ENCODE data around the gene TMEM132C.

GRCh38 chr12:128402486-128403243 lies 135.7 kb downstream of the TMEM132C start:
- TF ChIP-seq, protein P1, sequence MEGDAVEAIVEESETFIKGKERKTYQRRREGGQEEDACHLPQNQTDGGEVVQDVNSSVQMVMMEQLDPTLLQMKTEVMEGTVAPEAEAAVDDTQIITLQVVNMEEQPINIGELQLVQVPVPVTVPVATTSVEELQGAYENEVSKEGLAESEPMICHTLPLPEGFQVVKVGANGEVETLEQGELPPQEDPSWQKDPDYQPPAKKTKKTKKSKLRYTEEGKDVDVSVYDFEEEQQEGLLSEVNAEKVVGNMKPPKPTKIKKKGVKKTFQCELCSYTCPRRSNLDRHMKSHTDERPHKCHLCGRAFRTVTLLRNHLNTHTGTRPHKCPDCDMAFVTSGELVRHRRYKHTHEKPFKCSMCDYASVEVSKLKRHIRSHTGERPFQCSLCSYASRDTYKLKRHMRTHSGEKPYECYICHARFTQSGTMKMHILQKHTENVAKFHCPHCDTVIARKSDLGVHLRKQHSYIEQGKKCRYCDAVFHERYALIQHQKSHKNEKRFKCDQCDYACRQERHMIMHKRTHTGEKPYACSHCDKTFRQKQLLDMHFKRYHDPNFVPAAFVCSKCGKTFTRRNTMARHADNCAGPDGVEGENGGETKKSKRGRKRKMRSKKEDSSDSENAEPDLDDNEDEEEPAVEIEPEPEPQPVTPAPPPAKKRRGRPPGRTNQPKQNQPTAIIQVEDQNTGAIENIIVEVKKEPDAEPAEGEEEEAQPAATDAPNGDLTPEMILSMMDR (IDR thresholded peaks at IDR 0.05; ENCODE audit: extremely low read depth in 1 of 2, insufficient read depth in 1 of 2, low read depth in 1 of 2, low read length in 2 of 2), result no peak
- no peak for TF ChIP-seq POLR2AphosphoS5 (IDR thresholded peaks at IDR 0.05; ENCODE audit: insufficient read depth, low read depth, low read length)
- TF ChIP-seq POLR2A (IDR thresholded peaks at IDR 0.05; ENCODE audit: low read depth, low read length), result no peak
- TF ChIP-seq EZH2 (IDR thresholded peaks at IDR 0.05; ENCODE audit: borderline replicate concordance, low read depth, low read length, severe bottlenecking), result no peak

Data from endothelial cell of umbilical vein (primary cell).